PFSK-1 (cell line): Measurements from ENCODE around the gene HRK.

ENCODE experiments used
- POLR2AphosphoS5 ChIP-seq: IDR thresholded peaks from 2 replicates; pipeline ENCODE4 v1.6.1; 2012; ENCODE audit warnings: low read depth, mild to moderate bottlenecking, control low read depth, low read length, moderate library complexity
- TAF1 ChIP-seq: IDR thresholded peaks from 2 replicates; pipeline ENCODE4 v1.6.1; 2012; ENCODE audit warnings: low read length, control low read depth, borderline replicate concordance; ENCODE audit not compliant: insufficient read depth

DNA sequence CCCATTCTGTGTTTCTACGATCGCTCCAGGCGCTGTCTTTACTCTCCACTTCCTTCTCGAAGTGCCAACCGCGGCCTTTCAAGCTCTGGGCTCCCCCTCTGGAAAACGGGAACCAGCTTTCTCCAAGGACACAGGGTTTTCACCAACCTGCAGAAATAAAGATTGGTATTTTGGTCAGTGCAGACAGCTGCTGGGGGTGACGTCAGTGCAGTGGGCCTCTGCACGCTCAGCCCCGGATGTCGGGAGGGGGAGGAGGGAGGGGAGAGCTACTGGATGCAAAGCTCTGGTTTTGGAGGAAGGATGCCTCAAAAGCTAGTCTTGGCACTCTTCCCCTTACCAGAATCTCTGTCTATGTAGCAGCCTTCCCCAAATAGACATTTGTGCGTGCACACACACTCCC is 19.9 kb downstream of the HRK start:
- TF ChIP-seq TAF1 (no peak), POLR2AphosphoS5 (no peak)
